ACHN (cell line): ENCODE results near the gene SERPINE2.
A peak's percentile ranks its signal among the peaks of the same experiment; 100 is the strongest.

Source experiments
- DNase-seq: peaks from one replicate; pipeline ENCODE4 v3.0.0-alpha.2; 2015
- in situ Hi-C: cut with HindIII; loops from 2 replicates; pipeline ENCODE4 v1.10.0; 2017; ENCODE audit warnings: low sequenced_read_pairs, low pct_ligation_motif_present, low pct_unique_long_range_greater_than_20kb

SERPINE2 gene

GRCh38 chr2:223993634-223994232, 45.4 kb downstream of the SERPINE2 start:
- in situ Hi-C loops, result loop anchor here (25.0 kb wide), 1 partner anchor 294 kb away; no protein-coding TSS in a partner anchor

GRCh38 chr2:223991611-223992010, 47.5 kb downstream of the SERPINE2 start:
- no peak for DNase-seq
- in situ Hi-C loops, result loop anchor here (25.0 kb wide), 1 partner anchor 296 kb away; no protein-coding TSS in a partner anchor

More at GRCh38 chr2:223993634-223994232, 45.4 kb downstream of the SERPINE2 start:
- peak; percentile 78 for DNase-seq

GRCh38 chr2:223989856-223990232, 49.2 kb downstream of the SERPINE2 start:
- no peak for DNase-seq
- in situ Hi-C loops, result loop anchor here (25.0 kb wide), 1 partner anchor 297 kb away; no protein-coding TSS in a partner anchor

- in situ Hi-C loops, result loop anchor here (25.0 kb wide), 1 partner anchor 298 kb away; no protein-coding TSS in a partner anchor
- no peak for DNase-seq
Observed at GRCh38 chr2:223989206-223989855, 49.8 kb downstream of the SERPINE2 start.

DNA sequence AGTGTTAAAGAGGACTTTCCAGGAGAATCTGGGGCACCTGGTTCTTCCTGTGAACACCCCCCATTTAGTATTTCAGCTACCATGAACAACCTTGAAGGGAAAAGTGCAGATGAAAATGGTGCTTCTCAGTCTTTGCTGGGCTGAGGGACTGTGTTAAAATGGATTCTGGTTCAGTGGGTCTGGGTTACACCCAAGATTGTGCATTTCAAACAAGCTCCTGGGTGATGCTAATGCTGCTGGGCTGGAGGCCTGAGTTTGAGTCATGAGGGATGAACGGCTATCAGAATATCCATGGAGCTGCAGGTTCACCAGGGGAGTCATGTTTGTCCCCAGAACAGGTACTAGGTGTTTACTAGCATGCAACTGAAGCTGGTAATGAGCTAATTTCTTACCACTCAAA, 57.8 kb downstream of the SERPINE2 start:
- DNase-seq, result no peak
- in situ Hi-C loops, result loop anchor here (25.0 kb wide), 1 partner anchor 306 kb away; no protein-coding TSS in a partner anchor

DNA sequence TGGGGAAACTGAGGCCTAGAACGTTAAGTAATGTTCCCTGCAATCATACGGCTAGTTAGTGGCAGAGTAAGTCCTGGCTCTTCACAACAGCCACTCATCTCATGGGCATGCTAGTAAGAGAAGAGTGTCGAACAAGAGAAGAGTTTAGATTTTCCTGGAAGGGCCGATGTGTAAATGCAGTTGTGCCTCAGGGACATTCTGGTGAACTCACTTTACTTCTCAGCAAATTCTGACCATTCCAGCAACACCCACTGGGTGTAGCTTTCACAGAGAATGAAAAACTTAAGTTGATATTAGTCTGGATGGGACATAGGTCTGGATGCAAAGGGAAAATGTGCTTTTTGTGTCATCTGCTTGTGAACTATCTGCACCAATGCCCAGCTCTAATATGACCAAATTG, 58.3 kb downstream of the SERPINE2 start:
- in situ Hi-C loops, result loop anchor here (25.0 kb wide), 1 partner anchor 306 kb away; no protein-coding TSS in a partner anchor
- no peak for DNase-seq

DNA sequence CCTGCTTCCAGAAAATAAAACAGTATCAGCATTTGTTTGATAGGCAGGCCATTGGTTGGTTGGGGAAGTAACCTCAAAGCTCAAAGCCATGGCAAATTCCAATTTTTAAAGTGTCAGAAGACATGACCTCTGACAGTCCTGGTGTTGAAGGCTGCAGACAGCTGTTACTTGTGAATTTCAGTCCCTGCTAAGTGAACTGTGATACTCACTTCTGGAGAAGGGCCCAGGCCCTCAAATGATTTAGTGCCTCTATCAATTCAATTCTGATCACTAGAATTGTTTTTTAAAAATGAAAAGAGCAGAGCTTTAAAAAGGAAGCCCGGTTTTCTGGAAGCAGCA, 58.7 kb downstream of the SERPINE2 start:
- in situ Hi-C loops, result loop anchor here (25.0 kb wide), 1 partner anchor 307 kb away; no protein-coding TSS in a partner anchor
- DNase-seq, result no peak

GRCh38 chr2:223979730-223980396, 59.2 kb downstream of the SERPINE2 start:
- DNase-seq, result no peak
- in situ Hi-C loops, result loop anchor here (25.0 kb wide), 1 partner anchor 307 kb away; no protein-coding TSS in a partner anchor

GRCh38 chr2:223978451-223978850, 60.6 kb downstream of the SERPINE2 start:
- no peak for DNase-seq
- in situ Hi-C loops, result loop anchor here (25.0 kb wide), 1 partner anchor 309 kb away; no protein-coding TSS in a partner anchor

GRCh38 chr2:223976635-223977226, 62.4 kb downstream of the SERPINE2 start:
- no peak for DNase-seq
- in situ Hi-C loops, result loop anchor here (25.0 kb wide), 1 partner anchor 311 kb away; no protein-coding TSS in a partner anchor

GRCh38 chr2:223973606-223974005, 65.5 kb downstream of the SERPINE2 start:
- in situ Hi-C loops, result no loop called here
- DNase-seq, result no peak

GRCh38 chr2:223972656-223973102, 66.4 kb downstream of the SERPINE2 start:
- in situ Hi-C loops, result no loop called here
- DNase-seq, result no peak

DNA sequence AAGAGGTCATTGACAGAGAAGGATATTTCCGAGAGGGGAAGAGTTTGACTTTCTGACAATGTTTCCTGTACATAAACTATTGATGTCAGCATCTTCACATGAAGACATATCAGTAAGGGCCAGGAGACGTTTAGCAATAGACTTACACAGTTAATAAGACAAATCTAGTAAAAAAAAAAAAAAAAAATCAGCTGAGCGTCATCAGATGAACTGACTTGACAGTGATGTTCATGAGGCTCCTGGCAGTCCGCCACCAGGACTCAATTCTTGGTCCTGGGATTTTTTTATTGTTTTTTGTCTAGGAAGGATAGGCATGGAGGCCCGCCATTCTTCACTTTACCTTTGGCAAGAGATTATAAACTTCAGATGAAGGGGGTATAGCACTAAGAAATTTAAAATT, 67.4 kb downstream of the SERPINE2 start:
- in situ Hi-C loops, result no loop called here

GRCh38 chr2:223970343-223971128, 68.5 kb downstream of the SERPINE2 start:
- peak; percentile 72 for DNase-seq
- in situ Hi-C loops, result no loop called here

More for the DNA sequence above, 67.4 kb downstream of the SERPINE2 start:
- DNase-seq, result no peak

GRCh38 chr2:223969856-223970255, 69.2 kb downstream of the SERPINE2 start:
- in situ Hi-C loops, result no loop called here
- no peak for DNase-seq

GRCh38 chr2:223969315-223969714, 69.8 kb downstream of the SERPINE2 start:
- no peak for DNase-seq
- in situ Hi-C loops, result no loop called here

- in situ Hi-C loops, result no loop called here
- DNase-seq, result no peak
Observed at GRCh38 chr2:223967981-223968380, 71.1 kb downstream of the SERPINE2 start.

- in situ Hi-C loops, result no loop called here
- no peak for DNase-seq
Observed at GRCh38 chr2:223959688-223960087, 79.4 kb downstream of the SERPINE2 start.
